Loucy (cell line): ENCODE data around the gene ORMDL2.
A peak's percentile ranks its signal among the peaks of the same experiment; 100 is the strongest.

ENCODE experiments used
- H2AFZ ChIP-seq: fragments of 200-600 bp; sonication (generic); 2 replicates; pipeline ENCODE4 v1.6.0; 2016; ENCODE audit warnings: antibody characterized with exemption, mild to moderate bottlenecking, low read length, moderate library complexity
- H3F3A ChIP-seq: fragments of 200-600 bp; 2 replicates; pipeline ENCODE4 v1.6.0; 2016; ENCODE audit warnings: antibody characterized with exemption, low read depth, mild to moderate bottlenecking
- H3K27me3 ChIP-seq: fragments of 200-600 bp; sonication (generic); 2 replicates; pipeline ENCODE4 v1.6.1; 2014; ENCODE audit warnings: low read length, mild to moderate bottlenecking; ENCODE audit not compliant: insufficient read depth, poor library complexity, severe bottlenecking
- H3K36me3 ChIP-seq: fragments of 200-600 bp; sonication (generic); 2 replicates; pipeline ENCODE4 v1.6.1; 2016; ENCODE audit warnings: low read length; ENCODE audit not compliant: insufficient read depth
- H3K4me1 ChIP-seq: fragments of 200-600 bp; sonication (generic); 2 replicates; pipeline ENCODE4 v1.5.1; 2014; ENCODE audit warnings: low read length, mild to moderate bottlenecking; ENCODE audit not compliant: insufficient read depth, poor library complexity, severe bottlenecking
- H3K4me2 ChIP-seq: fragments of 200-600 bp; sonication (generic); 2 replicates; pipeline ENCODE4 v1.6.0; 2014; ENCODE audit warnings: antibody characterized with exemption, low read length, low read depth, mild to moderate bottlenecking; ENCODE audit not compliant: poor library complexity, severe bottlenecking
- H3K4me3 ChIP-seq: fragments of 200-600 bp; sonication (generic); 2 replicates; pipeline ENCODE4 v1.5.1; 2014; ENCODE audit warnings: low read length, mild to moderate bottlenecking, mixed read lengths; ENCODE audit not compliant: poor library complexity, severe bottlenecking
- H3K79me2 ChIP-seq: fragments of 200-600 bp; sonication (generic); 2 replicates; pipeline ENCODE4 v1.6.1; 2014; ENCODE audit warnings: low read length; ENCODE audit not compliant: insufficient read depth
- H3K9ac ChIP-seq: fragments of 200-600 bp; sonication (generic); 2 replicates; pipeline ENCODE4 v1.6.0; 2014; ENCODE audit warnings: mild to moderate bottlenecking, low read depth, low read length, moderate library complexity; ENCODE audit not compliant: poor library complexity, severe bottlenecking
- H3K9me2 ChIP-seq: fragments of 200-600 bp; sonication (generic); replicated peaks from 2 replicates; pipeline ENCODE4 v1.6.1; 2016; ENCODE audit warnings: low read depth, low read length, mixed read lengths
- H3K9me3 ChIP-seq: fragments of 200-600 bp; sonication (generic); 2 replicates; pipeline ENCODE4 v1.6.1; 2014; ENCODE audit warnings: mild to moderate bottlenecking, antibody characterized with exemption, low read length, low read depth; ENCODE audit not compliant: insufficient read depth
- H4K20me1 ChIP-seq: fragments of 200-600 bp; sonication (generic); 2 replicates; pipeline ENCODE4 v1.6.0; 2014; ENCODE audit warnings: antibody characterized with exemption, low read length, mild to moderate bottlenecking; ENCODE audit not compliant: insufficient read depth, poor library complexity, severe bottlenecking
- CTCF ChIP-seq: fragments of 200-600 bp; sonication (generic); conservative IDR thresholded peaks from 2 replicates; pipeline ENCODE4 v1.5.1; 2014; ENCODE audit warnings: mild to moderate bottlenecking, antibody characterized with exemption, low read length
- EZH2phosphoT487 ChIP-seq: fragments of 200-600 bp; IDR thresholded peaks from 2 replicates; pipeline ENCODE4 v1.6.1; 2018; ENCODE audit warnings: antibody characterized with exemption, mild to moderate bottlenecking, moderate library complexity, borderline replicate concordance

ORMDL2 gene

GRCh38 chr12:55817345-55818139, at the start of gene ORMDL2, which contains the start of gene SARNP:
TSS of gene ORMDL2 (plus strand) at chr12:55818041. CDS start at chr12:55819000, 959 bp downstream.
TSS of gene SARNP (minus strand) at chr12:55817724. CDS start at chr12:55817701, 23 bp downstream.
- Histone ChIP-seq H3K79me2 (peaks cover 73% of the 10 kb centered on the region), H4K20me1 (peaks cover 55% of the 10 kb centered on the region), H3K27me3 (no peaks in the 10 kb centered on the region), H3K4me2 (peak within 1 kb of the TSS; percentile 88), H3K4me1 (peaks cover 41% of the 10 kb centered on the region), H3F3A (no peaks in the 10 kb centered on the region; the same call in 1 of the 2 replicates), H3K9me3 (no peaks in the 10 kb centered on the region), H3K9me2 (no peaks in the 10 kb centered on the region), H3K9ac (peak within 1 kb of the TSS; percentile 93), H2AFZ (peak within 1 kb of the TSS; percentile 92), H3K4me3 (peak within 1 kb of the TSS; percentile 88), H3K36me3 (peaks cover 31% of the 10 kb centered on the region; the same call in 1 of the 2 replicates)
- TF ChIP-seq EZH2phosphoT487 (no peak), CTCF (no peak)

- Histone ChIP-seq H3K4me3 (no peak overlapping the region), H3K9ac (no peak overlapping the region), H3K27me3 (no peaks in the 10 kb centered on the region), H3K9me2 (no peaks in the 10 kb centered on the region), H4K20me1 (no peaks in the 10 kb centered on the region), H3K36me3 (peaks cover 52% of the 10 kb centered on the region; the same call in 1 of the 2 replicates), H2AFZ (no peak overlapping the region), H3K4me2 (no peak overlapping the region), H3K9me3 (no peaks in the 10 kb centered on the region), H3K79me2 (peaks cover 22% of the 10 kb centered on the region; the same call in 1 of the 2 replicates), H3K4me1 (no peaks in the 10 kb centered on the region), H3F3A (no peaks in the 10 kb centered on the region)
- TF ChIP-seq CTCF = no peak
- TF ChIP-seq EZH2phosphoT487 = no peak
These were observed 46.1 kb upstream of the ORMDL2 start for GRCh38 chr12:55771736-55772135.

- no peak for TF ChIP-seq CTCF
- TF ChIP-seq EZH2phosphoT487 = no peak
- H3F3A ChIP-seq = no peaks in the 10 kb centered on the region
- H3K79me2 ChIP-seq = peaks cover 6% of the 10 kb centered on the region; the same call in 1 of the 2 replicates
- H2AFZ ChIP-seq = no peak overlapping the region
- no peaks in the 10 kb centered on the region for H4K20me1 ChIP-seq
- no peaks in the 10 kb centered on the region for H3K9me2 ChIP-seq
- H3K9me3 ChIP-seq = no peaks in the 10 kb centered on the region
- H3K4me2 ChIP-seq = no peak overlapping the region
- H3K4me3 ChIP-seq = no peak overlapping the region
- H3K36me3 ChIP-seq = peaks cover 53% of the 10 kb centered on the region; the same call in 1 of the 2 replicates
- no peak overlapping the region for H3K9ac ChIP-seq
- no peaks in the 10 kb centered on the region for H3K27me3 ChIP-seq
- H3K4me1 ChIP-seq = no peaks in the 10 kb centered on the region
These were observed 40.0 kb upstream of the ORMDL2 start for GRCh38 chr12:55777856-55778255.
